22Rv1 (cell line): Measurements from ENCODE around the gene ZNF385B.

Experiments
- CTCF ChIP-seq: fragments of 450-650 bp; IDR thresholded peaks from 2 replicates; pipeline ENCODE4 v1.5.1; 2017; ENCODE audit warnings: mild to moderate bottlenecking
- ZFX ChIP-seq: fragments of 450-650 bp; IDR thresholded peaks from 2 replicates; pipeline ENCODE4 v1.6.1; 2017; ENCODE audit warnings: antibody characterized with exemption, borderline replicate concordance

- TF ChIP-seq CTCF (no peak), ZFX (no peak)
These were observed 378.3 kb downstream of the ZNF385B start for GRCh38 chr2:179483131-179483530.
